ENCODE results near the gene SLC46A3. TPM values are rescaled to one million over a fixed set of nuclear protein-coding genes. Genes with fewer than 3 reads are reported as not detected.
"Not testable (repeated sequence)": the region's sequence is repeated elsewhere in the genome, so short reads cannot be mapped to it uniquely, and the experiment has no call there.

SLC46A3 gene
- total RNA-seq (2014; rRNA removed; shearing (Covaris generic)): 3.5 and 4.9 TPM in 2 replicates
- polyA plus RNA-seq (2015; cell fraction: cytosol; rRNA removed): 3.2 and 4.5 TPM in 2 replicates
- 8.2 and 8.7 TPM in 2 replicates for polyA plus RNA-seq (2015; cell fraction: nucleus; rRNA removed)

GRCh38 chr13:28718543-28719226, at the start of gene SLC46A3:
TSS of gene SLC46A3 (minus strand) at chr13:28718970. CDS start at chr13:28717998, 972 bp downstream.
- DNase-seq (ENCODE audit: low read depth): peak; percentile 93

- no peak for DNase-seq (ENCODE audit: low read depth)
These were observed 45.1 kb upstream of the SLC46A3 start for GRCh38 chr13:28763887-28764286.

GRCh38 chr13:28761586-28761985, 42.8 kb upstream of the SLC46A3 start:
- peak; percentile 47 for DNase-seq (ENCODE audit: low read depth)

- DNase-seq (ENCODE audit: low read depth): no peak
These were observed 36.7 kb upstream of the SLC46A3 start for GRCh38 chr13:28755546-28755870.

- DNase-seq (ENCODE audit: low read depth): no peak
These were observed 36.2 kb upstream of the SLC46A3 start for GRCh38 chr13:28754698-28755545.

- DNase-seq (ENCODE audit: low read depth): no peak
These were observed 35.2 kb upstream of the SLC46A3 start for GRCh38 chr13:28753946-28754345.

GRCh38 chr13:28753208-28753892, 34.6 kb upstream of the SLC46A3 start:
- DNase-seq (ENCODE audit: low read depth): peak; percentile 90

- peak; percentile 43 for DNase-seq (ENCODE audit: low read depth)
These were observed 32.6 kb upstream of the SLC46A3 start for GRCh38 chr13:28751175-28751960.

- DNase-seq (ENCODE audit: low read depth): peak; percentile 78
These were observed 31.6 kb upstream of the SLC46A3 start for GRCh38 chr13:28750187-28751045.

GRCh38 chr13:28747851-28748250, 29.1 kb upstream of the SLC46A3 start:
- DNase-seq (ENCODE audit: low read depth): no peak

- DNase-seq (ENCODE audit: low read depth): no peak
These were observed 27.5 kb upstream of the SLC46A3 start for GRCh38 chr13:28746287-28746612.

- DNase-seq (ENCODE audit: low read depth): no peak
These were observed 25.9 kb upstream of the SLC46A3 start for GRCh38 chr13:28744656-28745055.

- DNase-seq (ENCODE audit: low read depth): peak; percentile 81
These were observed 25.3 kb upstream of the SLC46A3 start for GRCh38 chr13:28744091-28744536.

- no peak for DNase-seq (ENCODE audit: low read depth)
These were observed 24.8 kb upstream of the SLC46A3 start for GRCh38 chr13:28743499-28744083.

GRCh38 chr13:28743020-28743419, 24.2 kb upstream of the SLC46A3 start:
- no peak for DNase-seq (ENCODE audit: low read depth)

GRCh38 chr13:28742445-28742844, 23.7 kb upstream of the SLC46A3 start:
- not testable (repeated sequence) for DNase-seq (ENCODE audit: low read depth)

- DNase-seq (ENCODE audit: low read depth): peak; percentile 45
These were observed 22.3 kb upstream of the SLC46A3 start for GRCh38 chr13:28741084-28741491.

GRCh38 chr13:28739376-28739775, 20.6 kb upstream of the SLC46A3 start:
- no peak for DNase-seq (ENCODE audit: low read depth)

- DNase-seq (ENCODE audit: low read depth): no peak
These were observed 16.8 kb upstream of the SLC46A3 start for GRCh38 chr13:28735481-28736029.

Measured in HT1080 (cell line).